Erythroblast (primary cell): Measurements from ENCODE around the gene UBE2E2.

Experiments used
- GATA1 ChIP-seq: IDR thresholded peaks from 2 replicates; pipeline ENCODE4 v1.6.1; 2011; ENCODE audit warnings: low read depth, mild to moderate bottlenecking, control low read depth, low read length, moderate library complexity
- POLR2A ChIP-seq: IDR thresholded peaks from 2 replicates; pipeline ENCODE4 v1.6.1; 2011; ENCODE audit warnings: mild to moderate bottlenecking, low read length

- no peak for TF ChIP-seq POLR2A
- no peak for TF ChIP-seq GATA1
Measured at GRCh38 chr3:23275061-23275460, 71.9 kb downstream of the UBE2E2 start.
